Small intestine (tissue), 7 donors: ENCODE results near the gene CALHM1. TPM values are rescaled to one million over a fixed set of nuclear protein-coding genes. Genes with fewer than 3 reads are reported as not detected.

Source experiments
- DNase-seq, 2 donors: peaks; one replicate each; pipeline versions ENCODE4 v3.0.0 to v3.0.0-alpha.2; 2013
- FAIRE-seq: peaks from 2 replicates; lab custom pipeline; 2012; peaks lifted over from hg19 to GRCh38; lab: Jason Lieb, UNC
- H3K27ac ChIP-seq, 3 donors: one replicate each; pipeline ENCODE4 v1.5.1; 2013; ENCODE audit warnings: low read length in 2 of 3, mild to moderate bottlenecking in 2 of 3, control low read depth in 1 of 3, inconsistent platforms in 1 of 3, low read depth in 1 of 3, moderate library complexity in 1 of 3
- H3K27me3 ChIP-seq, 3 donors: one replicate each; pipeline ENCODE4 v1.6.1; 2013; ENCODE audit warnings: low read length in 3 of 3, inconsistent platforms in 1 of 3; ENCODE audit not compliant: control insufficient read depth in 3 of 3, insufficient read depth in 3 of 3
- H3K36me3 ChIP-seq, 3 donors: one replicate each; pipeline ENCODE4 v1.6.1; 2013; ENCODE audit warnings: low read length in 3 of 3, inconsistent platforms in 1 of 3, low read depth in 1 of 3, mild to moderate bottlenecking in 1 of 3, moderate library complexity in 1 of 3; ENCODE audit not compliant: control insufficient read depth in 3 of 3, insufficient read depth in 2 of 3
- H3K4me1 ChIP-seq, 3 donors: one replicate each; pipeline ENCODE4 v1.6.1; 2013; ENCODE audit warnings: low read length in 2 of 3, inconsistent platforms in 1 of 3, low read depth in 1 of 3, mild to moderate bottlenecking in 1 of 3, moderate library complexity in 1 of 3; ENCODE audit not compliant: control insufficient read depth in 3 of 3, insufficient read depth in 2 of 3
- H3K4me3 ChIP-seq, 3 donors: one replicate each; pipeline ENCODE4 v1.5.1; 2013; ENCODE audit warnings: low read length in 3 of 3, control low read depth in 1 of 3, inconsistent platforms in 1 of 3, low read depth in 1 of 3, mild to moderate bottlenecking in 1 of 3, moderate library complexity in 1 of 3
- H3K9me3 ChIP-seq, 2 donors: one replicate each; pipeline ENCODE4 v1.6.1; 2013; ENCODE audit warnings: low read depth in 1 of 2, low read length in 1 of 2; ENCODE audit not compliant: control insufficient read depth in 2 of 2, insufficient read depth in 1 of 2
- WGBS, 3 donors: extraction: QIAGEN DNeasy Blood & Tissue Kit; methylation state at CpG; one replicate each; pipeline ENCODE4 v1.1.7; 2013; 5-methylcytosine and 5-hydroxymethylcytosine counted together
- polyA plus RNA-seq, 4 donors: library from polyadenylated mRNA; stranded (reverse) in 3 of 4; unstranded in 1 of 4; fragments of 200-250 nt in 3 of 4; fragments of 120-200 nt in 1 of 4; gene quantifications; one replicate each; pipeline versions ENCODE4 v1.2.1 to v1.2.3, GENCODE V29; 2013
- donor health status: healthy with polysubstance abuse.
- donor health status: control.
- donor health status: control.
- donor health status: Bipolar disorder and iron deficiency.
- donor health status: healthy.

The CALHM1 gene
- polyA plus RNA-seq, 4 donors: 0.03 to 0.06 TPM; not detected in 2

- no peak overlapping the region for H3K4me3 ChIP-seq
- H3K36me3 ChIP-seq: no peaks in the 10 kb centered on the region
- FAIRE-seq (no peak), DNase-seq (no peak)
- no peaks in the 10 kb centered on the region for H3K4me1 ChIP-seq
- 78 to 93% (median 87%) methylated on average over 7 of the region's 7 CpGs for WGBS, 3 donors
- H3K27ac ChIP-seq: no peak overlapping the region
- H3K27me3 ChIP-seq: no peaks in the 10 kb centered on the region
- no peaks in the 10 kb centered on the region for H3K9me3 ChIP-seq
Measured at GRCh38 chr10:103467406-103467805, 8.7 kb upstream of the CALHM1 start.

- no peaks in the 10 kb centered on the region for H3K36me3 ChIP-seq
- H3K27me3 ChIP-seq: no peaks in the 10 kb centered on the region
- H3K4me3 ChIP-seq: no peak overlapping the region
- WGBS, 3 donors: 67 to 77% (median 73%) methylated on average over 3 of the region's 3 CpGs
- H3K4me1 ChIP-seq: no peaks in the 10 kb centered on the region
- no peak overlapping the region for H3K27ac ChIP-seq
- FAIRE-seq: no peak
- no peaks in the 10 kb centered on the region for H3K9me3 ChIP-seq
- DNase-seq: no peak
Measured at GRCh38 chr10:103466734-103467133, 8.0 kb upstream of the CALHM1 start.

- FAIRE-seq (no peak), DNase-seq (no peak)
- 84 to 90% (median 86%) methylated on average over 14 of the region's 14 CpGs for WGBS, 3 donors
- Histone ChIP-seq H3K36me3 (no peaks in the 10 kb centered on the region), H3K27ac (no peak overlapping the region), H3K27me3 (no peaks in the 10 kb centered on the region), H3K4me1 (no peaks in the 10 kb centered on the region), H3K4me3 (no peak overlapping the region), H3K9me3 (no peaks in the 10 kb centered on the region)
Measured at GRCh38 chr10:103465411-103466179, 6.9 kb upstream of the CALHM1 start.

- H3K4me1 ChIP-seq: no peaks in the 10 kb centered on the region
- FAIRE-seq: no peak
- H3K36me3 ChIP-seq: no peaks in the 10 kb centered on the region
- no peaks in the 10 kb centered on the region for H3K27me3 ChIP-seq
- H3K4me3 ChIP-seq: no peak overlapping the region
- no peak for DNase-seq
- H3K27ac ChIP-seq: no peak overlapping the region
- 68 to 71% (median 69%) methylated on average over 4 of the region's 4 CpGs for WGBS, 3 donors
- no peaks in the 10 kb centered on the region for H3K9me3 ChIP-seq
Measured at GRCh38 chr10:103463499-103463898, 4.8 kb upstream of the CALHM1 start.

GRCh38 chr10:103459615-103460014 lies 915 bp upstream of the CALHM1 start:
- Histone ChIP-seq H3K4me3 (no peak overlapping the region), H3K9me3 (no peaks in the 10 kb centered on the region), H3K27ac (no peak overlapping the region), H3K4me1 (no peaks in the 10 kb centered on the region), H3K36me3 (no peaks in the 10 kb centered on the region), H3K27me3 (no peaks in the 10 kb centered on the region)
- DNase-seq: no peak
- no peak for FAIRE-seq
- WGBS, 3 donors: 57 to 64% (median 62%) methylated on average over 4 of the region's 4 CpGs

GRCh38 chr10:103457896-103458583 lies 660 bp downstream of the CALHM1 start:
- H3K36me3 ChIP-seq: no peaks in the 10 kb centered on the region
- H3K27me3 ChIP-seq: no peaks in the 10 kb centered on the region
- H3K4me3 ChIP-seq: no peak overlapping the region
- H3K4me1 ChIP-seq: no peaks in the 10 kb centered on the region
- H3K9me3 ChIP-seq: no peaks in the 10 kb centered on the region
- FAIRE-seq (no peak), DNase-seq (no peak)
- WGBS, 3 donors: 94 to 96% (median 96%) methylated on average over 39 of the region's 39 CpGs
- no peak overlapping the region for H3K27ac ChIP-seq

GRCh38 chr10:103457176-103457712 lies 1.5 kb downstream of the CALHM1 start:
- Histone ChIP-seq H3K4me3 (no peak overlapping the region), H3K27me3 (no peaks in the 10 kb centered on the region), H3K4me1 (peaks cover 0 to 6% (median 0%) of the 10 kb centered on the region in 3 donors), H3K9me3 (no peaks in the 10 kb centered on the region), H3K36me3 (no peaks in the 10 kb centered on the region), H3K27ac (no peak overlapping the region)
- DNase-seq (no peak), FAIRE-seq (no peak)
- WGBS, 3 donors: 66 to 79% (median 78%) methylated on average over 8 of the region's 8 CpGs

- no peak for DNase-seq
- Histone ChIP-seq H3K27ac (no peak overlapping the region), H3K27me3 (no peaks in the 10 kb centered on the region), H3K4me3 (no peak overlapping the region), H3K9me3 (no peaks in the 10 kb centered on the region), H3K36me3 (no peaks in the 10 kb centered on the region), H3K4me1 (peaks cover 0 to 6% (median 0%) of the 10 kb centered on the region in 3 donors)
- no peak for FAIRE-seq
- 86 to 90% (median 89%) methylated on average over 9 of the region's 9 CpGs for WGBS, 3 donors
Measured at GRCh38 chr10:103456074-103456660, 2.5 kb downstream of the CALHM1 start.
